Mucosa of rectum (tissue), 2 donors: ENCODE measurements around the gene STAG2.
"Not testable (repeated sequence)": the region's sequence is repeated elsewhere in the genome, so short reads cannot be mapped to it uniquely, and the experiment has no call there.

Experiments
- H3K27ac ChIP-seq, 2 donors: one replicate each; pipeline ENCODE4 v1.7.0; 2013; ENCODE audit warnings: inconsistent platforms in 2 of 2, low read depth in 2 of 2, low read length in 2 of 2
- H3K27me3 ChIP-seq, 2 donors: one replicate each; pipeline ENCODE4 v1.7.0; 2013; ENCODE audit warnings: low read length in 2 of 2; ENCODE audit not compliant: control insufficient read depth in 2 of 2, insufficient read depth in 2 of 2
- H3K36me3 ChIP-seq, 2 donors: one replicate each; pipeline ENCODE4 v1.7.0; 2013; ENCODE audit warnings: low read length in 2 of 2; ENCODE audit not compliant: control insufficient read depth in 2 of 2, insufficient read depth in 2 of 2
- H3K4me1 ChIP-seq, 2 donors: one replicate each; pipeline ENCODE4 v1.7.0; 2013; ENCODE audit warnings: low read length in 2 of 2, mild to moderate bottlenecking in 1 of 2; ENCODE audit not compliant: control insufficient read depth in 2 of 2, insufficient read depth in 2 of 2
- H3K4me3 ChIP-seq, 2 donors: one replicate each; pipeline ENCODE4 v1.7.0; 2013; ENCODE audit warnings: low read length in 2 of 2
- H3K9ac ChIP-seq, 2 donors: one replicate each; pipeline ENCODE4 v1.7.0; 2013; ENCODE audit warnings: low read length in 2 of 2, low read depth in 1 of 2, mild to moderate bottlenecking in 1 of 2
- H3K9me3 ChIP-seq, 2 donors: one replicate each; pipeline ENCODE4 v1.7.0; 2013; ENCODE audit warnings: low read length in 2 of 2; ENCODE audit not compliant: control insufficient read depth in 2 of 2
- donor health status: healthy.
- donor health status: Normal muscosa, but diverticular disease.

Gene STAG2

GRCh38 chrX:123961268-123962005 lies at the start of gene STAG2:
STAG2 (plus strand) TSS chrX:123961706; CDS start chrX:124022628, 60,922 bp downstream.
- Histone ChIP-seq H3K4me3 (peak within 1 kb of the TSS; percentile 66 to 89), H3K27ac (peak within 1 kb of the TSS; percentile 96 to 97), H3K9me3 (no peaks in the 10 kb centered on the region), H3K9ac (peak within 1 kb of the TSS; percentile 75 to 94), H3K36me3 (no peaks in the 10 kb centered on the region), H3K4me1 (peaks cover 3 to 5% of the 10 kb centered on the region in 2 donors), H3K27me3 (no peaks in the 10 kb centered on the region)

- Histone ChIP-seq H3K27ac (no peak overlapping the region), H3K9ac (no peak overlapping the region), H3K27me3 (no peaks in the 10 kb centered on the region), H3K9me3 (no peaks in the 10 kb centered on the region), H3K4me1 (no peaks in the 10 kb centered on the region), H3K36me3 (no peaks in the 10 kb centered on the region), H3K4me3 (no peak overlapping the region)
Measured at GRCh38 chrX:123917069-123917468, 44.4 kb upstream of the STAG2 start.

DNA sequence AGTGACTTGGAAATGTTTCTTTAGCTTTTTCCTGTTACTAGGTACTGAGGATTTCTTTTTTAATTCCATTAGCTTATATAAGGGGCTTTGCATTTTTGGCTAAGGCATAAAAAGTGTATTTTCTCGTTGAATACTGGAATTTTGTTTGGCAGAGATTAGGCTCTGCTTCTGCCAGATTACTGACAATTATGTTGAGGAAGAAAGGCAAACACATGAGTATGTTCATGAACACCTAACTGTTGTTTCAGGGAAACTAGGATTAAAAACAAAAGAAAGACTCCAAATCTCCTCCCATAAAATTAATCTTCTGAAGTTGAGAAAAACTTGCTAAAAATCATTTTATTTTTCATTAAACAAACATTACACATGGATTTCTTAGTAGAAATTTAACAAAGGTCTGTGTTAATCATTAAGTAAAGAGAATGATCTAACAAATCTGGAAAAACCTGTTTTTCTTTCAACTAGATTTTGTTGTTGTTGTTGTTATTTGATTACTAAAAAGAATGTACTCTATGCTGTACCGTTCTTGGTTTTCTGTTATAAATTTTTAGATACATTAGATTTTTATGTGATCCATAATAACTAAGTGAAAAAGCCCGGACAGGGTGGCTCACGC lies 43.3 kb upstream of the STAG2 start:
- Histone ChIP-seq H3K36me3 (no peaks in the 10 kb centered on the region), H3K4me1 (no peaks in the 10 kb centered on the region), H3K4me3 (no peak overlapping the region), H3K27me3 (no peaks in the 10 kb centered on the region), H3K9ac (no peak overlapping the region), H3K27ac (no peak overlapping the region), H3K9me3 (no peaks in the 10 kb centered on the region)

DNA sequence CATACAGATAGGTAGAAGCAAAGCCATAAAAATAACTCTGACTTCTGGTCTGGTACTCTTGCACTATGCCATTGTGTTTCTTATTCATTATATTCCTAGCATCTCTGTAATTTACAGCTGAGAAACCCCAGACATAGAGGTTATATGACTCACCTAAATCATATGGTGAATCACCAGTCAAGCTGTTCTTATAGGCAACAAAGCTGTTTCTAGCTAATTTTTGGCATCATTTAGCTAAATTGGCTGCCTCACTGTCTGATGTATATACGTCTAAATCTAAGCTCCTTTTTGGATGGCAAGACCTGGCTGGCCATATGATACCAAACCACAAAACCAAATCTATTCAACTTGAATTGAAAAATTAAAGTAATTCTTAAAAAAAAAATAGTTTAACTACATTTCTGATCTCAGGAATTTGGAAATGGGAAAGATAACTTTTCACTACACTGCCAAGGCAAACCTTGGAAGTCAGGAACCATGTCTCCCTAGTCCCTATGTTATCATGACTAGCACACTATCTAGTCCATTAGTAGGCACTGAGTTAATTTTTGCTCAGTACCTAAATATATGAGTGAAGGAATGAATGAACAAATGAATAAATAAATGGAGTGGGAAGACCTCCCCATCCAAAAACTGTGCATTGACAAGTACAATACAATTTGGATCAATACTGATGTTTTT lies 41.3 kb upstream of the STAG2 start:
- H3K4me1 ChIP-seq = no peaks in the 10 kb centered on the region

DNA sequence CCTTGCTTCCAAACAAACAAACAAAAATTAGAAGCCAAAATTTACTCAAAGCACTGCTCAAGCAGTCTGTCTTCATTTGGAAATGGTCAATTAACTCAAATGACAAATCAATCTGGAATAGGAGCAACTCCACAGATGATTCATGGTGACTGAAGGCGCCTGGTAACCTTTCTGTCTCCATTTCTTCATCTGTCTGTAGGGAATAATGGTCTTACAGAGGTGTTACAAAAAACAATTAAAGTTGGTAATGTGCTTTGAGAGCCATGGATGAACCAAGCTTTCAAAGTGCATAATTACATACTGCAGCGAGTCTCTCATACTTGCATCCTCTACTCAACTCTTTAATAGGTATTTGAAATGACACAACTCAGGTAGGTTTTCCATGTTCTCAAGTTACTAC lies 38.3 kb upstream of the STAG2 start:
- Histone ChIP-seq H3K9me3 (no peaks in the 10 kb centered on the region), H3K4me1 (no peaks in the 10 kb centered on the region), H3K27ac (no peak overlapping the region), H3K27me3 (no peaks in the 10 kb centered on the region), H3K9ac (no peak overlapping the region), H3K36me3 (no peaks in the 10 kb centered on the region), H3K4me3 (no peak overlapping the region)

More for the DNA sequence above, 41.3 kb upstream of the STAG2 start:
- no peak overlapping the region for H3K27ac ChIP-seq
- H3K27me3 ChIP-seq = no peaks in the 10 kb centered on the region
- no peaks in the 10 kb centered on the region for H3K9me3 ChIP-seq
- H3K4me3 ChIP-seq = no peak overlapping the region
- H3K9ac ChIP-seq = no peak overlapping the region
- no peaks in the 10 kb centered on the region for H3K36me3 ChIP-seq

DNA sequence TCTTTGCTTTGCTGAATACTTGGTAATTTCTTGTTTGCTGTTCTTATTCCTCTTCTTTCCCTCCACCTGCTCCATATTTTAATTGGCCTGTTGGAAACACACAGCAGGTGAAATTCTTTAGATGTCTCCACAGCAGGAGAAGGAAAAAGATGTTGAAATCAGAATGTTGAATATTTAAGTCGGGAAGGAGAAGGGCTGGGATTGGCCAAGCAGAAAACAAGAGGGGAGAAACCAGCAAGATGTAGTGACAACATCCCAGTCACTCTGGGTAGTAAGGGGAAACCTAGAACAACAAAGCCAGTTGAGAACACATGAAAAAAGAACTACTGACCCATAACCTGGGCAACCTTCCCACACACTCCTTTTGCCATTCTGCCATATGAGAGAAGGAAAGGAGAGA lies 37.3 kb upstream of the STAG2 start:
- Histone ChIP-seq H3K4me3 (no peak overlapping the region), H3K9me3 (no peaks in the 10 kb centered on the region), H3K27ac (no peak overlapping the region), H3K9ac (no peak overlapping the region), H3K27me3 (no peaks in the 10 kb centered on the region), H3K36me3 (no peaks in the 10 kb centered on the region), H3K4me1 (no peaks in the 10 kb centered on the region)

GRCh38 chrX:123927845-123928244 lies 33.7 kb upstream of the STAG2 start:
- Histone ChIP-seq H3K27ac (no peak overlapping the region), H3K4me3 (no peak overlapping the region), H3K9ac (no peak overlapping the region), H3K9me3 (peaks cover 0 to 3% of the 10 kb centered on the region in 2 donors), H3K27me3 (no peaks in the 10 kb centered on the region), H3K36me3 (no peaks in the 10 kb centered on the region), H3K4me1 (no peaks in the 10 kb centered on the region)

GRCh38 chrX:123932055-123932454 lies 29.5 kb upstream of the STAG2 start:
- H3K9me3 ChIP-seq, H3K36me3 ChIP-seq: not testable (repeated sequence)

DNA sequence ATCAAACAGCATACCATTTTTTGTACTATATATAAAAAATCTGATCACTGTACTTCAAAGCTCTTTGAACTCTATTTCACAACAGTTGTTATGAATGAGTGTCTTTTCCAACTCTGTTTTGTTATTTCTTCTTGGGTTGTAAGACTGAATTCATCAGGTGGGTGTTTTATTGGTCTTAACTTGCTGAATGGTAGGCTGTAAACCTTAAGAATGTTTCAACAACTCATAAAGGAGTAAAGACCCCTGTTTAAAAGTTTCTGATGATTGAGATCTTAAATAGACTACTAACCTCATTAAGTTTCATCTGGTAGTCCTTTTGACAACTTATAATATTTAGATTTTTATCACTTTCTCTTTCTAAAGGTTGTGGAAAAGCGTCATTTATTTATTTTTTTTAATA lies 18.4 kb upstream of the STAG2 start:
- Histone ChIP-seq H3K4me1 (no peaks in the 10 kb centered on the region), H3K4me3 (no peak overlapping the region), H3K36me3 (no peaks in the 10 kb centered on the region), H3K9ac (no peak overlapping the region), H3K27me3 (no peaks in the 10 kb centered on the region), H3K27ac (no peak overlapping the region), H3K9me3 (no peaks in the 10 kb centered on the region)

More at GRCh38 chrX:123932055-123932454, 29.5 kb upstream of the STAG2 start:
- H3K4me3 ChIP-seq, H3K27ac ChIP-seq, H3K9ac ChIP-seq, H3K4me1 ChIP-seq, H3K27me3 ChIP-seq: not testable (repeated sequence)

DNA sequence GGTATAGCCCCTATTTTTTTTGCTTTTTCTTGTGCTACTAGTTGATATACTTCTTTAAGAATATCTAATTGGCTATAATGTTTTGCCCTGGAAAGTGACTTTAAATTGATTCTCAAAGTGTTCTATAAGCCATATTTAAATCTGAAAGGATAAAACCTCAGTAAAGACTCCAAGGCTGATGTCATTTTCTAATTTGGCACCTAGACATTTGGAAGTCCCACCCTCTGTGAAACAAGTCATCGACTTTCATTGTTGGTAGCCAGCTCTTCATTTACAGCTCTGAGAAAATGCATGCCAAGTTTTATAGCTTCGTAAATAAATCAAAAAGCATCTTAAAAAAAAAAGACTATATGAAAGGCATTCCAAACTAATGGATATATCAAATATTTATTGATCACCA lies 18.0 kb upstream of the STAG2 start:
- Histone ChIP-seq H3K4me3 (no peak overlapping the region), H3K9ac (no peak overlapping the region), H3K27ac (no peak overlapping the region), H3K36me3 (no peaks in the 10 kb centered on the region), H3K27me3 (no peaks in the 10 kb centered on the region), H3K9me3 (no peaks in the 10 kb centered on the region), H3K4me1 (no peaks in the 10 kb centered on the region)
